MG63 (cell line): Measurements from ENCODE around the gene EPN2. TPM values are rescaled to one million over a fixed set of nuclear protein-coding genes. Genes with fewer than 3 reads are reported as not detected.
A peak's percentile ranks its signal among the peaks of the same experiment; 100 is the strongest.
"Not testable (repeated sequence)": the region's sequence is repeated elsewhere in the genome, so short reads cannot be mapped to it uniquely, and the experiment has no call there.

Source experiments
- DNase-seq: peaks from one replicate; pipeline ENCODE4 v3.0.0-alpha.2; 2020
- H3K27me3 ChIP-seq: fragments of 250-450 bp; sonication (Bioruptor Pico); 2 replicates; pipeline ENCODE4 v1.5.1; 2020; ENCODE audit warnings: mild to moderate bottlenecking, moderate library complexity
- H3K36me3 ChIP-seq: fragments of 250-450 bp; sonication (Bioruptor Pico); 2 replicates; pipeline ENCODE4 v1.5.1; 2020; ENCODE audit warnings: mild to moderate bottlenecking, moderate library complexity
- H3K4me3 ChIP-seq: fragments of 250-450 bp; sonication (Bioruptor Pico); 2 replicates; pipeline ENCODE4 v1.5.1; 2020; ENCODE audit warnings: mild to moderate bottlenecking, moderate library complexity
- H3K9me3 ChIP-seq: fragments of 250-450 bp; sonication (Bioruptor Pico); 2 replicates; pipeline ENCODE4 v1.5.1; 2020; ENCODE audit warnings: mild to moderate bottlenecking, moderate library complexity
- total RNA-seq: library from RNA; depleted of rRNA; stranded (reverse); fragments of >200 nt; shearing (Covaris generic); gene quantifications from 2 replicates; pipeline ENCODE4 v1.2.3, GENCODE V29; 2014; ENCODE audit warnings: low replicate concordance; rRNA removed

EPN2 gene
- total RNA-seq, result 16.4 and 31.6 TPM in 2 replicates

- DNase-seq, result peak; percentile 40
- not testable (repeated sequence) for H3K36me3 ChIP-seq, H3K9me3 ChIP-seq, H3K27me3 ChIP-seq
- H3K4me3 ChIP-seq, result peak within 1 kb of the TSS; percentile 76
Observed at GRCh38 chr17:19237139-19237388, at the start of gene EPN2. Gene EPN2, plus strand, starts transcription at chr17:19237366. Its CDS starts 45,754 bp downstream, at chr17:19283120.

GRCh38 chr17:19187883-19188869 is 49.0 kb upstream of the EPN2 start:
- not testable (repeated sequence) for H3K27me3 ChIP-seq, H3K36me3 ChIP-seq, H3K4me3 ChIP-seq, DNase-seq, H3K9me3 ChIP-seq

- not testable (repeated sequence) for DNase-seq, H3K36me3 ChIP-seq, H3K4me3 ChIP-seq, H3K27me3 ChIP-seq, H3K9me3 ChIP-seq
Observed at GRCh38 chr17:19188870-19189708, 48.1 kb upstream of the EPN2 start.

GRCh38 chr17:19189781-19190405 is 47.3 kb upstream of the EPN2 start:
- H3K4me3 ChIP-seq, H3K9me3 ChIP-seq, H3K27me3 ChIP-seq, H3K36me3 ChIP-seq, DNase-seq: not testable (repeated sequence)

GRCh38 chr17:19196382-19197204 is 40.6 kb upstream of the EPN2 start:
- DNase-seq, H3K27me3 ChIP-seq, H3K36me3 ChIP-seq, H3K9me3 ChIP-seq, H3K4me3 ChIP-seq: not testable (repeated sequence)

- H3K4me3 ChIP-seq, H3K36me3 ChIP-seq, DNase-seq, H3K27me3 ChIP-seq, H3K9me3 ChIP-seq: not testable (repeated sequence)
Observed at GRCh38 chr17:19202448-19202847, 34.7 kb upstream of the EPN2 start.

- not testable (repeated sequence) for H3K27me3 ChIP-seq, DNase-seq, H3K4me3 ChIP-seq, H3K9me3 ChIP-seq, H3K36me3 ChIP-seq
Observed at GRCh38 chr17:19203429-19203828, 33.7 kb upstream of the EPN2 start.

- H3K36me3 ChIP-seq, DNase-seq, H3K9me3 ChIP-seq, H3K4me3 ChIP-seq, H3K27me3 ChIP-seq: not testable (repeated sequence)
Observed at GRCh38 chr17:19215074-19215860, 21.9 kb upstream of the EPN2 start.

GRCh38 chr17:19216148-19216926 is 20.8 kb upstream of the EPN2 start:
- H3K27me3 ChIP-seq, H3K4me3 ChIP-seq, H3K9me3 ChIP-seq, H3K36me3 ChIP-seq, DNase-seq: not testable (repeated sequence)

GRCh38 chr17:19218914-19219313 is 18.3 kb upstream of the EPN2 start:
- H3K4me3 ChIP-seq, H3K9me3 ChIP-seq, H3K27me3 ChIP-seq, DNase-seq, H3K36me3 ChIP-seq: not testable (repeated sequence)

- DNase-seq, result not testable (repeated sequence)
Observed at GRCh38 chr17:19219384-19219783, 17.8 kb upstream of the EPN2 start.

GRCh38 chr17:19220195-19220594 is 17.0 kb upstream of the EPN2 start:
- not testable (repeated sequence) for H3K36me3 ChIP-seq, H3K27me3 ChIP-seq, DNase-seq, H3K9me3 ChIP-seq, H3K4me3 ChIP-seq

More at GRCh38 chr17:19219384-19219783, 17.8 kb upstream of the EPN2 start:
- H3K4me3 ChIP-seq, H3K36me3 ChIP-seq, H3K9me3 ChIP-seq, H3K27me3 ChIP-seq: not testable (repeated sequence)

GRCh38 chr17:19226610-19227588 is 10.3 kb upstream of the EPN2 start:
- H3K36me3 ChIP-seq, H3K4me3 ChIP-seq, H3K9me3 ChIP-seq, H3K27me3 ChIP-seq, DNase-seq: not testable (repeated sequence)

GRCh38 chr17:19234676-19235075 is 2.5 kb upstream of the EPN2 start:
- H3K27me3 ChIP-seq, H3K36me3 ChIP-seq, DNase-seq, H3K4me3 ChIP-seq, H3K9me3 ChIP-seq: not testable (repeated sequence)
